T-cell (primary cell): Measurements from ENCODE around the gene PIP4K2C. TPM values are rescaled to one million over a fixed set of nuclear protein-coding genes. Genes with fewer than 3 reads are reported as not detected.

Experiments used
- ATAC-seq, 4 experiments: fragments of 200-7000 bp in 3 of 4; fragments of 150-1000 bp in 1 of 4; cut with Tn5 transposase; replicated peaks in 1 of 4; 1 replicate in 3 of 4; 2 replicates in 1 of 4; pipeline ENCODE4 v1.10.0; 2021; ENCODE audit warnings: moderate library complexity in 3 of 4, mild to moderate bottlenecking in 2 of 4, moderate number of reproducible peaks in 1 of 4
- CTCF ChIA-PET, 2 donors: fragments of 300-600 bp; sonication (Branson Sonifier 250); formaldehyde crosslinking; loops; one replicate each; lab custom pipeline; 2022; ENCODE audit warnings: antibody characterized with exemption in 2 of 2; lab: Charles Lee
- POLR2A ChIA-PET, 2 donors: fragments of 300-600 bp; sonication (Branson Sonifier 250); formaldehyde crosslinking; loops; one replicate each; lab custom pipeline; 2022; ENCODE audit warnings: antibody characterized with exemption in 2 of 2; lab: Charles Lee
- DNase-seq, 35 experiments: peaks; one replicate each; pipeline versions ENCODE4 v3.0.0 to v3.0.0-alpha.2; 2013 to 2023
- H3K27ac ChIP-seq: one replicate; pipeline ENCODE4 v1.5.1; 2013; ENCODE audit warnings: low read length
- H3K27me3 ChIP-seq, 2 experiments: replicated peaks in 1 of 2; 1 replicate in 1 of 2; 2 replicates in 1 of 2; pipeline versions ENCODE4 v1.6.1 to v1.7.0; 2013; ENCODE audit warnings: low read length in 1 of 2, mixed read lengths in 1 of 2; ENCODE audit not compliant: control insufficient read depth in 2 of 2, insufficient read depth in 2 of 2; ENCODE audit errors: extremely low read depth in 1 of 2
- H3K36me3 ChIP-seq, 2 donors: 1 replicate in 1 of 2; 2 replicates in 1 of 2; pipeline versions ENCODE4 v1.6.1 to v1.7.0; 2013; ENCODE audit warnings: low read length in 1 of 2; ENCODE audit not compliant: control insufficient read depth in 2 of 2, insufficient read depth in 1 of 2; ENCODE audit errors: extremely low read depth in 1 of 2
- H3K4me1 ChIP-seq, 2 experiments: 1 replicate in 1 of 2; 2 replicates in 1 of 2; pipeline versions ENCODE4 v1.6.1 to v1.7.0; 2013; ENCODE audit warnings: low read length in 2 of 2, mixed read lengths in 1 of 2; ENCODE audit not compliant: insufficient read depth in 2 of 2, control insufficient read depth in 1 of 2; ENCODE audit errors: extremely low read depth in 1 of 2
- H3K4me3 ChIP-seq, 2 donors: 1 replicate in 1 of 2; 2 replicates in 1 of 2; pipeline versions ENCODE4 v1.5.1 to v1.7.0; 2013; ENCODE audit warnings: mild to moderate bottlenecking in 2 of 2, low read length in 1 of 2, moderate library complexity in 1 of 2; ENCODE audit not compliant: control insufficient read depth in 1 of 2; ENCODE audit errors: extremely low read depth in 1 of 2
- H3K9me3 ChIP-seq: 2 replicates; pipeline ENCODE4 v1.7.0; 2013
- H3K27ac Mint-ChIP-seq, 2 donors: one replicate each; pipeline ENCODE4 v1.8.0; 2020 to 2021; ENCODE audit warnings: mild to moderate bottlenecking in 2 of 2, mixed read lengths in 2 of 2
- H3K27me3 Mint-ChIP-seq, 2 donors: one replicate each; pipeline ENCODE4 v1.8.0; 2021 to 2022; ENCODE audit warnings: mixed read lengths in 2 of 2
- H3K36me3 Mint-ChIP-seq: one replicate; pipeline ENCODE4 v1.8.0; 2021; ENCODE audit warnings: mixed read lengths
- H3K4me1 Mint-ChIP-seq, 3 donors: one replicate each; pipeline ENCODE4 v1.8.0; 2020 to 2022; ENCODE audit warnings: mixed read lengths in 3 of 3, mild to moderate bottlenecking in 1 of 3
- H3K4me3 Mint-ChIP-seq, 3 donors: one replicate each; pipeline ENCODE4 v1.8.0; 2020 to 2022; ENCODE audit warnings: mild to moderate bottlenecking in 3 of 3, mixed read lengths in 3 of 3, moderate library complexity in 3 of 3
- H3K9me3 Mint-ChIP-seq, 3 donors: one replicate each; pipeline ENCODE4 v1.8.0; 2020 to 2022; ENCODE audit warnings: mixed read lengths in 3 of 3
- WGBS: methylation state at CpG from one replicate; pipeline ENCODE4 v1.1.5; 2013; ENCODE audit warnings: missing lambda C conversion rate; ENCODE audit not compliant: insufficient coverage; 5-methylcytosine and 5-hydroxymethylcytosine counted together
- total RNA-seq, 35 experiments: library from RNA in 6 of 35; stranded (reverse) in 6 of 35; fragments of 120-200 nt in 1 of 35; gene quantifications; one replicate each; pipeline versions ENCODE4 v1.2.1 to v1.2.4 and lab custom pipeline; 2013 to 2026

The PIP4K2C gene
- total RNA-seq, 5 donors from 2014 or later (not counting 1 experiment from before 2014, with no cell fraction given), result 21.7 to 30.9 (median 27.9) TPM

DNA sequence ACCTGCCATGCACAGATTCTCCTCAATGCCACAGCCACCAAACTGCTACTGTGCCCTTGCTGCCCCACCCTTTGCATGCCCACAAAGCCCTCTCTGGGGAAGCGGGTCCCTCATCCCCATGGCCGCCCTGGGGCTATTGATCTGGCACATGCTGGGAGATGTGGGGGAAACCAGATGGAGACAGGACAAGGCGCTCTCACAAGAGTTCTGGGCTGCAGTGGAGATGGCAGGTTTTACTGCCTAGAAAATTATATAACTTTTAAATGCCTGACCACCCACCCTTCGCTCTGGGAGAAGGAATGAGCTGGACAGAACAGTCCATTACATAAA is 10.6 kb upstream of the PIP4K2C start:
- ATAC-seq, result no peak
- peaks cover 0 to 6% (median 6%) of the 10 kb centered on the region in 3 donors for H3K4me1 Mint-ChIP-seq
- no peaks in the 10 kb centered on the region for H3K9me3 Mint-ChIP-seq
- H3K4me3 ChIP-seq, result no peak overlapping the region
- WGBS, result no CpG with 5 or more reads among the region's 4 CpGs
- H3K4me3 Mint-ChIP-seq, result no peak overlapping the region
- no peak overlapping the region for H3K27ac ChIP-seq
- ChIA-PET CTCF (interaction anchor here (0.6 to 0.7 kb wide), 3 partner anchors 52 to 206 kb away, joined by 3 to 6 read pairs (median 3); partner anchors contain the start of gene B4GALNT1 (in 1 of the 2)), POLR2A (interaction anchor here in 1 of 2 donors (0.6 kb wide), 1 partner anchor 80 kb away, joined by 3 read pairs; no protein-coding TSS in a partner anchor)
- H3K36me3 ChIP-seq, result no peaks in the 10 kb centered on the region
- no peak for DNase-seq
- no peaks in the 10 kb centered on the region for H3K9me3 ChIP-seq
- peaks cover 0 to 7% of the 10 kb centered on the region in 2 donors for H3K27me3 Mint-ChIP-seq
- no peaks in the 10 kb centered on the region for H3K36me3 Mint-ChIP-seq
- no peak overlapping the region for H3K27ac Mint-ChIP-seq
- H3K27me3 ChIP-seq, result peaks cover 0 to 23% of the 10 kb centered on the region in 2 experiments
- H3K4me1 ChIP-seq, result peaks cover 0 to 8% of the 10 kb centered on the region in 2 experiments

DNA sequence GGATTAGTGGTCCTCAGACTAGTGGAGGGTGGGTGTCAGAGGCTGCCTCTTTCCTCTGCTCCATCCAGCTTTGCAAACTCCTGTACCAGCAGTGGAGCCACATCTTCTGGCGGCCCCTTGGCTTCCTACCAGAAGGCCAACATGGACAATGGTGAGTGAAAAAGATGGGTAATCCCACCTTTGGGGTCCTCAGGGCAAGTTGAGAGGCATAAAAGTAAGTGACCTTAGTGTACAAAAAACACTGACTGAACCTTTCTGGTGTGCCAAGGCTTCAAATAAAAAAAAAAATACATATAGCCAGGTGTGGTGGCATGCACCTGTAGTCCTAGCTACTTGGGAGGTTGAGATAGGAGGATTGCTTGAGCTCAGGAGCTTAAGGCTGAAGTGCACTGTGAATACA is 9.2 kb upstream of the PIP4K2C start:
- Histone ChIP-seq H3K27me3 (peaks cover 0 to 23% of the 10 kb centered on the region in 2 experiments), H3K36me3 (no peaks in the 10 kb centered on the region), H3K27ac (no peak overlapping the region), H3K9me3 (no peaks in the 10 kb centered on the region), H3K4me3 (no peak overlapping the region), H3K4me1 (peaks cover 0 to 8% of the 10 kb centered on the region in 2 experiments)
- no peak for ATAC-seq
- ChIA-PET CTCF (interaction anchor here (0.5 to 3.6 kb wide), 3 partner anchors 11 to 54 kb away, joined by 3 to 28 read pairs (median 3); no protein-coding TSS in a partner anchor), POLR2A (no interaction called here)
- WGBS, result no CpG with 5 or more reads among the region's 1 CpG
- no peak for DNase-seq
- Mint-ChIP-seq H3K9me3 (no peaks in the 10 kb centered on the region), H3K36me3 (no peaks in the 10 kb centered on the region), H3K4me1 (peaks cover 0 to 6% (median 6%) of the 10 kb centered on the region in 3 donors), H3K27me3 (peaks cover 0 to 10% of the 10 kb centered on the region in 2 donors), H3K27ac (no peak overlapping the region), H3K4me3 (no peak overlapping the region)

DNA sequence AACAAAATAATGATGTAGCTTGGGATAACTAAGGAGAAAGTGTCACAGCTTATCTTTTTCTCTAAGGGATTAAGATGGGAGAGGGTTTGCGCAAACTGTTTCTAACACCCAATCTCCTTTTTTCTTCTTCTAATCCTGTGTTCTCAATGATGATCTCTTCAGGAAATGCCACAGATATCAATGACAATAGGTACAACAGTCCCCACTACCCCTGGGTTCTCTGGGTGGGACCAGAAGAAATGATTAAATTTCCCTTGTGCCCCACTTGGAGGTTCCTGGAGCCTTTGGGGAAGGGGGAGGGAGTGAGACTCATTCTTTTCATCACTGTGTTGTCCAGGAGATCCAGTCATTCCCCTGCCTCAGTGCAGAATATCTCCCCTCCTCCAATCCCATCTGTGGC is 8.6 kb upstream of the PIP4K2C start:
- H3K4me3 ChIP-seq, result no peak overlapping the region
- peaks cover 0 to 8% of the 10 kb centered on the region in 2 experiments for H3K4me1 ChIP-seq
- WGBS, result no CpG with 5 or more reads among the region's 1 CpG
- no peak overlapping the region for H3K27ac ChIP-seq
- no peak for ATAC-seq
- H3K27ac Mint-ChIP-seq, result no peak overlapping the region
- no peaks in the 10 kb centered on the region for H3K9me3 ChIP-seq
- no peak overlapping the region for H3K4me3 Mint-ChIP-seq
- H3K27me3 ChIP-seq, result peaks cover 0 to 23% of the 10 kb centered on the region in 2 experiments
- no peak for DNase-seq
- CTCF ChIA-PET, result interaction anchor here (0.5 to 3.6 kb wide), 7 partner anchors 10 to 119 kb away, joined by 3 to 28 read pairs (median 8); no protein-coding TSS in a partner anchor
- peaks cover 0 to 6% (median 6%) of the 10 kb centered on the region in 3 donors for H3K4me1 Mint-ChIP-seq
- POLR2A ChIA-PET, result interaction anchor here in 1 of 2 donors (0.5 kb wide), 1 partner anchor 19 kb away, joined by 6 read pairs; no protein-coding TSS in a partner anchor
- H3K36me3 ChIP-seq, result no peaks in the 10 kb centered on the region
- H3K36me3 Mint-ChIP-seq, result no peaks in the 10 kb centered on the region
- peaks cover 0 to 10% of the 10 kb centered on the region in 2 donors for H3K27me3 Mint-ChIP-seq
- H3K9me3 Mint-ChIP-seq, result no peaks in the 10 kb centered on the region

DNA sequence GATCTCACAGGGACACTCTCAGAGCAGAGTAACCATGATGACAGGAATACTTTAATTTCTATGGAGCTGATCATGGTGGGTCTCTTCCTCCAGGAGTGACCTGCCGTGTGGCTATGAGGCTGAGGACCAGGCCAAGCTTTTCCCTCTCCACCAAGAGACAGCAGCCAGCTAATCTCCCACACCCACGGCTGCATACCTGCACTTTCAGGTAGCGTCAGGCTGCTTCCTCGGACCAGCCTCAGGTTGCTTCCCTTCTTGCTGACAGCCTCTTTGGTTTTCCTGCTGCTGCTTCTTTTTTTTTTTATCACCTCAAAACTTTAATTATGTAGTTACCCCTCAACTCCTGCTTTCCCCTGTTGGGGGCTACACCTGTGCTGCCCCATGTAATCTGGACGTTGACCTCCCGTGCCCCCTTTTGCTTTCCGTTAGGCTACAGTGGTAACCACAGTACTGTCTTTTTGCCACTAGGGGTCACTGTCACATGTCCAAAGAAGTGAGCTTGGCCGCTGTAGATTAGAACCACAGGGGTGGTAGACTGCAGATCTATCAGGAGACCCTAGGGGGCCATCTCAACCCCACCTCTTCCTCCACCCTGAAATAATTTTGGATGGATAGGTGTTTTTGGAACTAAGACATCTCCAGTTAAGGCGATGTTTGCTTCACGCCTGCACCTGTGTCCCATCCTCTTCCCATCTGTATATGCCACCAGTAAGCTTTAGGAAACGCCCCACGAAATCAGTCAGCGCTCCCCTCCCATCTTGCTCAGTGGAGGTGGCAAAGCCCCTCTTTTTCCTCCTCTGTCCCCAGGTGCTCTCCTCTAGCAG is 7.8 kb upstream of the PIP4K2C start:
- no peaks in the 10 kb centered on the region for H3K36me3 Mint-ChIP-seq
- Histone ChIP-seq H3K4me3 (no peak overlapping the region), H3K36me3 (no peaks in the 10 kb centered on the region), H3K27me3 (peaks cover 0 to 26% of the 10 kb centered on the region in 2 experiments), H3K4me1 (peaks cover 0 to 8% of the 10 kb centered on the region in 2 experiments), H3K9me3 (no peaks in the 10 kb centered on the region), H3K27ac (no peak overlapping the region)
- peaks cover 0 to 10% of the 10 kb centered on the region in 2 donors for H3K27me3 Mint-ChIP-seq
- no peak overlapping the region for H3K27ac Mint-ChIP-seq
- peak; percentile 23 to 89 (median 54) for DNase-seq
- H3K4me1 Mint-ChIP-seq, result peaks cover 0 to 6% (median 6%) of the 10 kb centered on the region in 3 donors
- WGBS, result 55% methylated on average over 10 of the region's 13 CpGs
- no peaks in the 10 kb centered on the region for H3K9me3 Mint-ChIP-seq
- ChIA-PET POLR2A (interaction anchor here (0.5 to 0.7 kb wide), 3 partner anchors 9 to 143 kb away, joined by 3 to 6 read pairs (median 3); no protein-coding TSS in a partner anchor), CTCF (interaction anchor here (0.5 to 3.6 kb wide), 25 partner anchors 8 to 158 kb away, joined by 3 to 28 read pairs (median 4); partner anchors contain the start of genes ARHGEF25 (in 1 of the 2), B4GALNT1 (in 1 of the 2) and GLI1 (in 1 of the 2))
- H3K4me3 Mint-ChIP-seq, result no peak overlapping the region
- peak; percentile 98 to 100 (median 99) for ATAC-seq

DNA sequence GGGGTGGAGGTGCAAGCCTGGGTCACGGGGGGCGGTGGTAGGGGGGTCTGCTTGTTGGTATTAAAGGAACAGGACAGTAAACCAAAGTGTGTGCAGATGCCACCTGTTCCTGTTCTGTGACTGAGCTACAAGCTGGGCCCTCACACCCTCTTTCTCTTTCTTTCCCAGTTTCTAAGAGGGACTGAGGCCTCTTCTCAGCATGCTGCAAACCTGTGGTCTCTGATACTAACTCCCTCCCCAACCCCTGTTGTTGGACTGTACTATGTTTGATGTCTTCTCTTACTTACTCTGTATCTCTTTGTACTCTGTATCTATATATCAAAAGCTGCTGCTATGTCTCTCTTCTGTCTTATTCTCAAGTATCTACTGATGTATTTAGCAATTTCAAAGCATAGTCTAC is 6.9 kb upstream of the PIP4K2C start:
- WGBS, result no CpG with 5 or more reads among the region's 2 CpGs
- H3K4me3 ChIP-seq, result no peak overlapping the region
- H3K4me3 Mint-ChIP-seq, result no peak overlapping the region
- no peak overlapping the region for H3K27ac ChIP-seq
- H3K4me1 ChIP-seq, result peaks cover 0 to 8% of the 10 kb centered on the region in 2 experiments
- no peaks in the 10 kb centered on the region for H3K36me3 ChIP-seq
- ChIA-PET POLR2A (no interaction called here), CTCF (interaction anchor here (0.5 to 3.6 kb wide), 11 partner anchors 9 to 157 kb away, joined by 3 to 28 read pairs (median 5); partner anchors contain the start of gene B4GALNT1 (in 2 of the 2))
- peaks cover 0 to 32% of the 10 kb centered on the region in 2 experiments for H3K27me3 ChIP-seq
- no peaks in the 10 kb centered on the region for H3K36me3 Mint-ChIP-seq
- peaks cover 0 to 6% (median 6%) of the 10 kb centered on the region in 3 donors for H3K4me1 Mint-ChIP-seq
- DNase-seq (no peak), ATAC-seq (no peak)
- H3K9me3 ChIP-seq, result no peaks in the 10 kb centered on the region
- H3K9me3 Mint-ChIP-seq, result no peaks in the 10 kb centered on the region
- H3K27me3 Mint-ChIP-seq, result peaks cover 0 to 10% of the 10 kb centered on the region in 2 donors
- H3K27ac Mint-ChIP-seq, result no peak overlapping the region

DNA sequence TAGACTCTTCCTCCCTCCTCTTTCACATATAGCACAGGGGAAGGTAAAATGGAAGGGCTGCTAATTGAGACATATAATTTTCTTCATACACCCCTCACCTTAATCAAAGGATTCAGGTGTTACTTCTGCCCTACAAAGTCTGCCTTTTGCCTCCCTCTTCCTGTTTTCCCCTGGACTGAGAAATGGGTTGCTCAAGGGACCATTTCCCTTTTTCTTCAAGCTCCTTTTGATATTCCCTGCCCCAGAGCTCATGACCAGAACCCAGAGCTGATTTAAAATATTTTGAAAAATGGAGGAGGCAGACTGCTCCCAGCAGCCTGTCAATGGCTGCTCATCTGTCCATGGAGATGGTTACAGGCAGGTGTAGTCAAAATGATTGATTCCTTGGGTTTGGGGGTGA is 6.3 kb upstream of the PIP4K2C start:
- Histone ChIP-seq H3K4me1 (peaks cover 0 to 8% of the 10 kb centered on the region in 2 experiments), H3K4me3 (no peak overlapping the region), H3K27ac (no peak overlapping the region), H3K9me3 (no peaks in the 10 kb centered on the region), H3K27me3 (peaks cover 0 to 32% of the 10 kb centered on the region in 2 experiments), H3K36me3 (no peaks in the 10 kb centered on the region)
- no peak overlapping the region for H3K4me3 Mint-ChIP-seq
- no peaks in the 10 kb centered on the region for H3K9me3 Mint-ChIP-seq
- DNase-seq (no peak), ATAC-seq (no peak)
- H3K27ac Mint-ChIP-seq, result no peak overlapping the region
- H3K36me3 Mint-ChIP-seq, result no peaks in the 10 kb centered on the region
- ChIA-PET POLR2A (interaction anchor here (0.6 to 0.7 kb wide), 2 partner anchors 52 to 1746 kb away, joined by 4 to 8 read pairs; no protein-coding TSS in a partner anchor), CTCF (interaction anchor here (0.5 to 3.6 kb wide), 10 partner anchors 8 to 485 kb away, joined by 3 to 28 read pairs (median 4); partner anchors contain the start of gene B4GALNT1 (in 1 of the 2))
- H3K4me1 Mint-ChIP-seq, result peaks cover 0 to 6% (median 6%) of the 10 kb centered on the region in 3 donors
- H3K27me3 Mint-ChIP-seq, result peaks cover 0 to 10% of the 10 kb centered on the region in 2 donors
